SH-SY5Y (cell line): Measurements from ENCODE around the gene ACER3.

Source experiments
- GATA2 ChIP-seq: IDR thresholded peaks from 2 replicates; pipeline ENCODE4 v1.6.1; 2011; ENCODE audit warnings: mild to moderate bottlenecking, low read depth, low read length
- GATA3 ChIP-seq: IDR thresholded peaks from 2 replicates; pipeline ENCODE4 v1.6.1; 2011; ENCODE audit warnings: low read depth, mild to moderate bottlenecking, low read length, moderate library complexity

DNA sequence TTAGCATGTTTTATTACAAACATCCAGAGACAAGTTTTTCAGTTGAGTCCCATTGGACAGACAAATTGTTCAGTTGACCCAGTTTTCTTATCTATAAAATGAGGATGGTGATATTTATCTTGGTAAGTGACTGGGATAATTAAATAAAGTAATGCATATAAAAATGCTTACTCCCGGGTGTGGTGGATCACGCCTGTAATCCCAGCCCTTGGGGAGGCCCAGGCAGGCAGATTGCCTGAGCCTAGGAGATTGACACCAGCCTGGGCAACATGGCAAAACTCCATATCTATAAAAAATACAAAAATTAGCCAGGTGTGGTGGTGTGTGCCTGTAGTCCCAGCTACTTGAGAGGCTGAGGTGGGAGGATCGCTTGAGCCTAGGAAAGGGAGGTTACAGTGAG, 15.6 kb upstream of the ACER3 start:
- no peak for TF ChIP-seq GATA2
- no peak for TF ChIP-seq GATA3
